ENCODE results near the gene RTN4RL1. TPM values are rescaled to one million over a fixed set of nuclear protein-coding genes. Genes with fewer than 3 reads are reported as not detected.

The RTN4RL1 gene
- polyA plus RNA-seq, 1 donor (not counting 4 experiments of a cell fraction or from before 2014, with no cell fraction given), result 2.3 TPM

- Histone ChIP-seq H3K27me3 (ENCODE audit: control insufficient read depth, extremely low read depth, insufficient read depth, low read length) (no peaks in the 10 kb centered on the region), H3K27ac (ENCODE audit: control insufficient read depth, insufficient read depth, low read length) (no peak overlapping the region), H3K4me2 (ENCODE audit: control insufficient read depth, extremely low read depth, insufficient read depth, low read depth, low read length) (peak overlapping the region; percentile 1), H3K36me3 (ENCODE audit: control insufficient read depth in 2 of 2, extremely low read depth in 1 of 2, insufficient read depth in 2 of 2, low read length in 2 of 2) (no peaks in the 10 kb centered on the region), H3K9me1 (ENCODE audit: control insufficient read depth, extremely low read depth, insufficient read depth, low read length) (no peaks in the 10 kb centered on the region), H3K79me2 (ENCODE audit: control insufficient read depth, insufficient read depth, low read length) (no peaks in the 10 kb centered on the region), H3K9me3 (ENCODE audit: control insufficient read depth, low read depth, low read length) (no peaks in the 10 kb centered on the region), H3K4me3 (ENCODE audit: control insufficient read depth in 2 of 3, extremely low read depth in 1 of 3, insufficient read depth in 2 of 3, low read depth in 1 of 3, low read length in 3 of 3) (no peak overlapping the region), H2AFZ (ENCODE audit: control insufficient read depth, low read length) (no peak overlapping the region), H3K4me1 (ENCODE audit: control insufficient read depth, extremely low read depth, insufficient read depth, low read length) (peaks cover 17% of the 10 kb centered on the region), H3K9ac (ENCODE audit: control insufficient read depth, extremely low read depth, insufficient read depth, low read length) (no peak overlapping the region), H4K20me1 (ENCODE audit: control insufficient read depth, extremely low read depth, insufficient read depth, low read length) (no peaks in the 10 kb centered on the region)
- DNase-seq (ENCODE audit: low read depth, low spot score) (no peak), FAIRE-seq (no peak)
- TF ChIP-seq, protein P1, sequence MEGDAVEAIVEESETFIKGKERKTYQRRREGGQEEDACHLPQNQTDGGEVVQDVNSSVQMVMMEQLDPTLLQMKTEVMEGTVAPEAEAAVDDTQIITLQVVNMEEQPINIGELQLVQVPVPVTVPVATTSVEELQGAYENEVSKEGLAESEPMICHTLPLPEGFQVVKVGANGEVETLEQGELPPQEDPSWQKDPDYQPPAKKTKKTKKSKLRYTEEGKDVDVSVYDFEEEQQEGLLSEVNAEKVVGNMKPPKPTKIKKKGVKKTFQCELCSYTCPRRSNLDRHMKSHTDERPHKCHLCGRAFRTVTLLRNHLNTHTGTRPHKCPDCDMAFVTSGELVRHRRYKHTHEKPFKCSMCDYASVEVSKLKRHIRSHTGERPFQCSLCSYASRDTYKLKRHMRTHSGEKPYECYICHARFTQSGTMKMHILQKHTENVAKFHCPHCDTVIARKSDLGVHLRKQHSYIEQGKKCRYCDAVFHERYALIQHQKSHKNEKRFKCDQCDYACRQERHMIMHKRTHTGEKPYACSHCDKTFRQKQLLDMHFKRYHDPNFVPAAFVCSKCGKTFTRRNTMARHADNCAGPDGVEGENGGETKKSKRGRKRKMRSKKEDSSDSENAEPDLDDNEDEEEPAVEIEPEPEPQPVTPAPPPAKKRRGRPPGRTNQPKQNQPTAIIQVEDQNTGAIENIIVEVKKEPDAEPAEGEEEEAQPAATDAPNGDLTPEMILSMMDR (optimal IDR thresholded peaks at IDR 0.05 in 1 of 3, IDR thresholded peaks at IDR 0.05 in 1 of 3, conservative IDR thresholded peaks at IDR 0.05 in 1 of 3; ENCODE audit: extremely low read depth in 1 of 3, insufficient read depth in 2 of 3, low read length in 3 of 3), result no peak
- TF ChIP-seq EZH2 (IDR thresholded peaks at IDR 0.05; ENCODE audit: low read length), result no peak
- dilution Hi-C loops (cut with MboI; ENCODE audit: extremely low pct_ligation_motif_present, low sequenced_read_pairs), result no loop called here
These were observed 28.3 kb downstream of the RTN4RL1 start for GRCh38 chr17:1996800-1997288.

- H3K4me2 ChIP-seq (ENCODE audit: control insufficient read depth, extremely low read depth, insufficient read depth, low read depth, low read length), result no peak overlapping the region
- H3K79me2 ChIP-seq (ENCODE audit: control insufficient read depth, insufficient read depth, low read length), result no peaks in the 10 kb centered on the region
- H3K9me1 ChIP-seq (ENCODE audit: control insufficient read depth, extremely low read depth, insufficient read depth, low read length), result no peaks in the 10 kb centered on the region
- H3K9me3 ChIP-seq (ENCODE audit: control insufficient read depth, low read depth, low read length), result no peaks in the 10 kb centered on the region
- no peak for DNase-seq (ENCODE audit: low read depth, low spot score)
- no peak for FAIRE-seq
- no peaks in the 10 kb centered on the region for H3K27me3 ChIP-seq (ENCODE audit: control insufficient read depth, extremely low read depth, insufficient read depth, low read length)
- H3K4me1 ChIP-seq (ENCODE audit: control insufficient read depth, extremely low read depth, insufficient read depth, low read length), result peaks cover 17% of the 10 kb centered on the region
- H3K4me3 ChIP-seq (ENCODE audit: control insufficient read depth in 2 of 3, extremely low read depth in 1 of 3, insufficient read depth in 2 of 3, low read depth in 1 of 3, low read length in 3 of 3), result no peak overlapping the region
- H3K27ac ChIP-seq (ENCODE audit: control insufficient read depth, insufficient read depth, low read length), result no peak overlapping the region
- no peaks in the 10 kb centered on the region for H3K36me3 ChIP-seq (ENCODE audit: control insufficient read depth in 2 of 2, extremely low read depth in 1 of 2, insufficient read depth in 2 of 2, low read length in 2 of 2)
- H3K9ac ChIP-seq (ENCODE audit: control insufficient read depth, extremely low read depth, insufficient read depth, low read length), result no peak overlapping the region
- dilution Hi-C loops (cut with MboI; ENCODE audit: extremely low pct_ligation_motif_present, low sequenced_read_pairs), result no loop called here
- H2AFZ ChIP-seq (ENCODE audit: control insufficient read depth, low read length), result no peak overlapping the region
- TF ChIP-seq, protein P1 (optimal IDR thresholded peaks at IDR 0.05 in 1 of 3, IDR thresholded peaks at IDR 0.05 in 1 of 3, conservative IDR thresholded peaks at IDR 0.05 in 1 of 3; ENCODE audit: extremely low read depth in 1 of 3, insufficient read depth in 2 of 3, low read length in 3 of 3), result no peak
- TF ChIP-seq EZH2 (IDR thresholded peaks at IDR 0.05; ENCODE audit: low read length), result no peak
- no peaks in the 10 kb centered on the region for H4K20me1 ChIP-seq (ENCODE audit: control insufficient read depth, extremely low read depth, insufficient read depth, low read length)
These were observed 29.0 kb downstream of the RTN4RL1 start for GRCh38 chr17:1995907-1996799.

Data from keratinocyte (primary cell).